GM19043 (cell line): ENCODE data around the gene PER1.
"Not testable (repeated sequence)": the region's sequence is repeated elsewhere in the genome, so short reads cannot be mapped to it uniquely, and the experiment has no call there.

ENCODE experiments used
- ATAC-seq: cut with Tn5 transposase; IDR thresholded peaks from one replicate; pipeline ENCODE4 v1.9.1; 2021; ENCODE audit warnings: low read depth; ENCODE audit not compliant: unreplicated experiment

Gene PER1

GRCh38 chr17:8173056-8173870 is 21.1 kb upstream of the PER1 start:
- peak; percentile 56 for ATAC-seq

GRCh38 chr17:8170186-8170585 is 18.0 kb upstream of the PER1 start:
- not testable (repeated sequence) for ATAC-seq

GRCh38 chr17:8167526-8167925 is 15.3 kb upstream of the PER1 start:
- ATAC-seq, result no peak

- no peak for ATAC-seq
Observed at GRCh38 chr17:8166731-8167130, 14.5 kb upstream of the PER1 start.

- ATAC-seq, result no peak
Observed at GRCh38 chr17:8164815-8165131, 12.6 kb upstream of the PER1 start.

- no peak for ATAC-seq
Observed at GRCh38 chr17:8163978-8164814, 12.0 kb upstream of the PER1 start.

- no peak for ATAC-seq
Observed at GRCh38 chr17:8162997-8163977, 11.1 kb upstream of the PER1 start.

- no peak for ATAC-seq
Observed at GRCh38 chr17:8162233-8162996, 10.2 kb upstream of the PER1 start, which contains the start of gene VAMP2. Gene VAMP2, minus strand, starts transcription at chr17:8162948. Its CDS starts 69 bp downstream, at chr17:8162879.

- no peak for ATAC-seq
Observed at GRCh38 chr17:8161289-8162232, 9.4 kb upstream of the PER1 start.

GRCh38 chr17:8160741-8161221 is 8.6 kb upstream of the PER1 start:
- ATAC-seq, result no peak

- ATAC-seq, result no peak
Observed at GRCh38 chr17:8160224-8160577, 8.0 kb upstream of the PER1 start.

GRCh38 chr17:8159459-8160223 is 7.4 kb upstream of the PER1 start:
- no peak for ATAC-seq

- ATAC-seq, result no peak
Observed at GRCh38 chr17:8159032-8159400, 6.8 kb upstream of the PER1 start.

- ATAC-seq, result no peak
Observed at GRCh38 chr17:8158267-8159031, 6.2 kb upstream of the PER1 start.

GRCh38 chr17:8156246-8156992 is 4.2 kb upstream of the PER1 start:
- ATAC-seq, result peak; percentile 74

GRCh38 chr17:8155996-8156245 is 3.7 kb upstream of the PER1 start:
- ATAC-seq, result no peak
